Tibial nerve (tissue), 3 donors: ENCODE data around the gene SLC51A.
"Not testable (repeated sequence)": the region's sequence is repeated elsewhere in the genome, so short reads cannot be mapped to it uniquely, and the experiment has no call there.

Experiments
- POLR2A ChIP-seq, 2 donors: fragments of 450-650 bp; IDR thresholded peaks; one replicate each; pipeline ENCODE4 v1.6.1; 2017; ENCODE audit warnings: antibody characterized with exemption in 2 of 2, mild to moderate bottlenecking in 2 of 2, moderate library complexity in 2 of 2
- TF ChIP-seq, protein P1 (sequence below), 5 experiments: fragments of 200-600 bp in 3 of 5; fragments of 450-650 bp in 2 of 5; sonication (generic) in 3 of 5; IDR thresholded peaks; one replicate each; pipeline ENCODE4 v1.5.1; 2016 to 2019; ENCODE audit warnings: antibody characterized with exemption in 5 of 5, mild to moderate bottlenecking in 3 of 5, moderate library complexity in 2 of 5

DNA sequence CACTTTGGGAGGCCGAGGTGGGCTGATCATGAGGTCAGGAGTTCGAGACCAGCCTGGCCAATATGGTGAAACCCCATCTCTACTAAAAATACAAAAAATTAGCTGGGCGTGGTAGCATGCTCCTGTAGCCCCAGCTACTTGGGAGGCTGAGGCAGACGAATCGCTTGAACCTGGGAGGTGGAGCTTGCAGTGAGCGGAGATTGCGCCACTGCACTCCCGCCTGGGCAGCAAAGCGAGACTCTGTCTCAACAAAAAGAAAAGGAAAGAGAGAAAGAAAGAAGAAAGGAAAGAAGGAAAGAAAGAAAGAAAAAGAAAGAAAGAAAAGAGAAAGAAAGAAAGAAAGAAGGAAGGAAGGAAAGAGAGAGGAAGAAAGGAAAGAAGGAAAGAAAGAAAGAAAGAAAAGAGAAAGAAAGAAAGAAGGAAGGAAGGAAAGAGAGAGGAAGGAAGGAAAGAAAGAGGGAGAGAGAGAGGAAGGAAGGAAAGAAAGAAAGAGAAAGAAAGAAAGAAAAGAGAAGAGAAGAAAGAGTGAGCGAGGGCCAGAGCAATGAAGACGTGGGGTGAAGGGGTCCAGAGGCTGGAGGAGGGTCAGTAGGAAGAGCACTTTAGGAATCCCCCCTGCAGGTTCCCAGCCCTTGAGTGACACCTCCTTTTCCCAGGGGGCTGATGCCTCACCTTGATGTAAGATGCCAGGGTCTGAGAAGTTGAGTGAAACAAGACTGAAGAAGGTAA lies 6.2 kb upstream of the SLC51A start:
- TF ChIP-seq, protein P1, sequence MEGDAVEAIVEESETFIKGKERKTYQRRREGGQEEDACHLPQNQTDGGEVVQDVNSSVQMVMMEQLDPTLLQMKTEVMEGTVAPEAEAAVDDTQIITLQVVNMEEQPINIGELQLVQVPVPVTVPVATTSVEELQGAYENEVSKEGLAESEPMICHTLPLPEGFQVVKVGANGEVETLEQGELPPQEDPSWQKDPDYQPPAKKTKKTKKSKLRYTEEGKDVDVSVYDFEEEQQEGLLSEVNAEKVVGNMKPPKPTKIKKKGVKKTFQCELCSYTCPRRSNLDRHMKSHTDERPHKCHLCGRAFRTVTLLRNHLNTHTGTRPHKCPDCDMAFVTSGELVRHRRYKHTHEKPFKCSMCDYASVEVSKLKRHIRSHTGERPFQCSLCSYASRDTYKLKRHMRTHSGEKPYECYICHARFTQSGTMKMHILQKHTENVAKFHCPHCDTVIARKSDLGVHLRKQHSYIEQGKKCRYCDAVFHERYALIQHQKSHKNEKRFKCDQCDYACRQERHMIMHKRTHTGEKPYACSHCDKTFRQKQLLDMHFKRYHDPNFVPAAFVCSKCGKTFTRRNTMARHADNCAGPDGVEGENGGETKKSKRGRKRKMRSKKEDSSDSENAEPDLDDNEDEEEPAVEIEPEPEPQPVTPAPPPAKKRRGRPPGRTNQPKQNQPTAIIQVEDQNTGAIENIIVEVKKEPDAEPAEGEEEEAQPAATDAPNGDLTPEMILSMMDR (IDR thresholded peaks at IDR 0.05): not testable (repeated sequence)
- TF ChIP-seq POLR2A (IDR thresholded peaks at IDR 0.05): not testable (repeated sequence)
